ENCODE results near the gene PAK4.

GRCh38 chr19:39209196-39209595 is 83.6 kb downstream of the PAK4 start:
- TF ChIP-seq CTCF (IDR thresholded peaks at IDR 0.05 in 2 of 3, conservative IDR thresholded peaks at IDR 0.05 in 1 of 3; ENCODE audit: borderline replicate concordance in 1 of 3, insufficient read depth in 1 of 3, low read depth in 2 of 3, low read length in 2 of 3) (no peak), POLR2A (IDR thresholded peaks at IDR 0.05; ENCODE audit: borderline replicate concordance, extremely low read depth, insufficient read depth, insufficient read length) (no peak), EZH2phosphoT487 (IDR thresholded peaks at IDR 0.05; ENCODE audit: borderline replicate concordance) (no peak), JUND (IDR thresholded peaks at IDR 0.05) (no peak)
